RWPE1 (cell line): ENCODE results near the gene CCNY.

Source experiments
- CTCF ChIA-PET: fragments of 350-600 bp; sonication (Branson Sonifier 250); formaldehyde crosslinking; extraction: SDS; loops from one replicate; lab custom pipeline; 2021; lab: Yijun Ruan, JAX
- POLR2A ChIA-PET: fragments of 400-600 bp; formaldehyde crosslinking; extraction: SDS; loops from one replicate; lab custom pipeline; 2020; ENCODE audit warnings: antibody characterized with exemption; ENCODE audit not compliant: low non-redundant PET; lab: Yijun Ruan, JAX
- DNase-seq: peaks from one replicate; pipeline ENCODE4 v3.0.0; 2012; ENCODE audit warnings: low spot score
- H3K27ac ChIP-seq: fragments of 450-650 bp; 2 replicates; pipeline ENCODE4 v1.5.1; 2017
- TF ChIP-seq, protein P1 (sequence below): fragments of 450-650 bp; conservative IDR thresholded peaks from 2 replicates; pipeline ENCODE4 v1.5.1; 2017; ENCODE audit warnings: low read depth, mild to moderate bottlenecking

Gene CCNY

DNA sequence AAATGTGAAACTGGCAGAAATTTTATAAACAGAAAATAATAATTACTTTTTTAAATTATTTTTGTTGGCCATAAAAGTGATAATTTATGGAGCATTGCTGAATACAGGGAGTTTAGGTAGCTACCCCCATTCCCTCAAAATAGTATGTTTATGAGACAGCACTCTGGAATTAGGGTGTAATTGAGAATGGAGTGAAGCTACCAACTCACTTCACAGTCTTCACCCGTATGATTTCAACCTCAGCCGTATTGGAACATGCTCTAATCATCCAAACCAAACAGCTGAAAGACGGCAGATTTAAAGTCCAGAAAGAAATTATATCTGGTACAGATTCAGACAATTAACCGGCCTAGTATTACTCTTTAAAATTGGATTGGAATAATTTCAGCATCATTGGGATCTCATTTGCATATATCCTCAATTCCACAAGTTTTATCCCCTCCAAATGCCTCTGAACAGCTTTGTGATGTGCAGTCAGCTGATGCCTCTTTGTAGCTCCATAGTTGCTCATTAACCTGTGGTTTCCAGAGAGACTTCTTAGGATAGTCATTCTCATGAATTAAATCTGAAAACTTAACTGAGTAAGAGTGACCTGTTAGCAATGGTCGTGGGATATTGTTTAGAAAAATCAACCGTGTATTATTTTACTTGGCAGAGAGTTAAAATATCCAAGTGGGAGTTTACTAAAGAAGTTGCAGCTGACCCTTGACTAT lies 209.7 kb downstream of the CCNY start:
- DNase-seq, result no peak
- TF ChIP-seq, protein P1, sequence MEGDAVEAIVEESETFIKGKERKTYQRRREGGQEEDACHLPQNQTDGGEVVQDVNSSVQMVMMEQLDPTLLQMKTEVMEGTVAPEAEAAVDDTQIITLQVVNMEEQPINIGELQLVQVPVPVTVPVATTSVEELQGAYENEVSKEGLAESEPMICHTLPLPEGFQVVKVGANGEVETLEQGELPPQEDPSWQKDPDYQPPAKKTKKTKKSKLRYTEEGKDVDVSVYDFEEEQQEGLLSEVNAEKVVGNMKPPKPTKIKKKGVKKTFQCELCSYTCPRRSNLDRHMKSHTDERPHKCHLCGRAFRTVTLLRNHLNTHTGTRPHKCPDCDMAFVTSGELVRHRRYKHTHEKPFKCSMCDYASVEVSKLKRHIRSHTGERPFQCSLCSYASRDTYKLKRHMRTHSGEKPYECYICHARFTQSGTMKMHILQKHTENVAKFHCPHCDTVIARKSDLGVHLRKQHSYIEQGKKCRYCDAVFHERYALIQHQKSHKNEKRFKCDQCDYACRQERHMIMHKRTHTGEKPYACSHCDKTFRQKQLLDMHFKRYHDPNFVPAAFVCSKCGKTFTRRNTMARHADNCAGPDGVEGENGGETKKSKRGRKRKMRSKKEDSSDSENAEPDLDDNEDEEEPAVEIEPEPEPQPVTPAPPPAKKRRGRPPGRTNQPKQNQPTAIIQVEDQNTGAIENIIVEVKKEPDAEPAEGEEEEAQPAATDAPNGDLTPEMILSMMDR, result no peak
- CTCF ChIA-PET, result interaction anchor here (0.6 kb wide), 1 partner anchor 17 kb away, joined by 3 read pairs; no protein-coding TSS in a partner anchor
- POLR2A ChIA-PET, result no interaction called here
- no peak overlapping the region for H3K27ac ChIP-seq

DNA sequence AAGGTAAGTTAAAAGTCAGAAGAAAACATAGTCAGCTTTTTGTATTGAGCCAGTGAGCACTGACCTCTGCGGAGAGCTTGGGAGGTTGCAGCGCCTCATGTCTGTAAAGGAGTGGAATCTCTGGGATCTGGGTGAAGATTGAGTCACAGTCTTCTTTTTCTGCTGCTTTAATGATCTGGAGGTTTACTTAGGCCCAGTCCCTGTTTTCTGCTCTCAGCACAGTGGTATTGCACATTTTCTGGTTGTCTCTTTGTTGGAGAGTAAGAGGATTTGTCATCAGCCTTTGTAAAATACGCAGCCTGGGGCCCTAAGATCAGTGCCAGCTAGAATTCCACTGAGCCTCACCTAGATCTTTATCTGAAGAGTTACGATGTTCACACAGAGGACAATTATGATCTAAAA lies 210.5 kb downstream of the CCNY start:
- TF ChIP-seq, protein P1, result no peak
- ChIA-PET POLR2A (interaction anchor here (0.6 kb wide), 1 partner anchor 27 kb away, joined by 3 read pairs; no protein-coding TSS in a partner anchor), CTCF (interaction anchor here (0.6 to 1.1 kb wide), 3 partner anchors 14 to 49 kb away, joined by 3 to 6 read pairs (median 4); no protein-coding TSS in a partner anchor)
- H3K27ac ChIP-seq, result no peak overlapping the region
- peak; percentile 66 for DNase-seq

DNA sequence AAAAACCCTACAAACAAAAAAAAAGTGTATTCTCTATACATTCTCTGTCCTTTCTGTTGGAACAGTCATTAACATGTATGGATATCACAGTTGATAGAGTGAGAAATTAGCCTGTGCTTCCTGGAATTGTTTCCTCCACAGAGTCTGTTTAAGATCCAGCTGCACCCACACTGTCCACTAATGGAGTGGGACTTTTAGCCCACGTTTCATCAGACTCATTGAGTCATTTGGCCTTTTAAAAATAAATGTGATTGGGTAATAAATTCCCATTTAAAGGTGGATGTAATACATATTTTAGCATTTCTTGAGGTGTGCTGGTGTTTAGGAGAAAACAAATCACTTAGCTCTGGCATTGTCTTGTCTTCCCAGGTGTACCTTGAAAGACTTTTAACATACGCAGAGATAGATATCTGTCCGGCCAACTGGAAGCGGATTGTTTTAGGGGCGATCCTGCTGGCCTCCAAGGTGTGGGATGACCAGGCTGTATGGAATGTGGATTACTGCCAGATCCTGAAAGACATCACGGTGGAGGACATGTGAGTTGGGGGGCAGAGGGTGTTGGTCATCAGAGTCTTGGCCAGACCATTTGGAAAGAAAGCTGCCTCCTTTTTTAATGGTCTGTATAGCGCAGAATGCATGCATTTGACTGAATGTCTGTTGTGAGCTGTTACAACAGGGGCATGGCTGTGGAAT lies 216.5 kb downstream of the CCNY start:
- ChIA-PET POLR2A (no interaction called here), CTCF (interaction anchor here (2.9 kb wide), 1 partner anchor 9 kb away, joined by 15 read pairs; no protein-coding TSS in a partner anchor)
- DNase-seq, result peak; percentile 28
- TF ChIP-seq, protein P1, result no peak
- H3K27ac ChIP-seq, result no peak overlapping the region

GRCh38 chr10:35554036-35554435 lies 217.7 kb downstream of the CCNY start:
- ChIA-PET CTCF (interaction anchor here (0.5 to 2.9 kb wide), 2 partner anchors 8 to 427 kb away, joined by 3 to 15 read pairs; no protein-coding TSS in a partner anchor), POLR2A (no interaction called here)
- H3K27ac ChIP-seq, result no peak overlapping the region
- no peak for DNase-seq
- TF ChIP-seq, protein P1, result no peak

DNA sequence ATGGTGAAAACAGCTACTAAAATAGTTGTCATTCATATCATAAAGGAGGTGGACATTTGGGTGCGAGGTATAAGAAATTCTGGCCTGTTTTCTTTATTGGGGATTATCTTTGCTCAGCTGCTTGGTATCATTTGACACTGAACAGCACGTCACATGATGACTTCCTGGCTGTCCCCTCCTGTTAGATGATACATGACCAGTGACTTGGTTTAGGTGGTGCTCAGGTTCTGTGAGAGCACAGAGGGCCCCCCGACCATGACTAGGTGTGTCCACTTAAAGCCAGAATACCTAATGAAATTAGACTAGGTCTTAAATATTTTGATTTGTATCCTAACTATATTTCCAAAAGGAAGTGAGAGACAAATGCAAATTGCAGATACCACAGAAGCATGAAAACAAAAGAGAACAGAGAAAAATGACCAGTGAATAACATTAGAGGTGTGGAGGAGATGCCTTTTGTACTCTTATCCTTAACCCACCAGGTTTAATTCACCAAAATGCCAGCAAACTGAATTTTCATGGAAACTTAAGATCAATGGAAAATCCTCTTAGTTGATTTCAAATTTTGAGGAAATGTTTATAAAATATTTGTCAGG lies 218.2 kb downstream of the CCNY start:
- no peak for DNase-seq
- ChIA-PET CTCF (interaction anchor here (0.9 to 2.9 kb wide), 2 partner anchors 8 to 9 kb away, joined by 3 to 15 read pairs; no protein-coding TSS in a partner anchor), POLR2A (no interaction called here)
- TF ChIP-seq, protein P1, result no peak
- no peak overlapping the region for H3K27ac ChIP-seq
